GM21723 (cell line): ENCODE results near the gene GNAL.
"Not testable (repeated sequence)": the region's sequence is repeated elsewhere in the genome, so short reads cannot be mapped to it uniquely, and the experiment has no call there.

ENCODE experiments used
- ATAC-seq: cut with Tn5 transposase; IDR thresholded peaks from one replicate; pipeline ENCODE4 v1.9.1; 2021; ENCODE audit warnings: mild to moderate bottlenecking, moderate library complexity; ENCODE audit not compliant: unreplicated experiment

The GNAL gene

GRCh38 chr18:11868230-11868629 lies 179.2 kb downstream of the GNAL start:
- ATAC-seq, result no peak

- ATAC-seq, result no peak
Measured at GRCh38 chr18:11871501-11871900, 182.4 kb downstream of the GNAL start.

- ATAC-seq, result no peak
Measured at GRCh38 chr18:11872479-11873136, 183.5 kb downstream of the GNAL start.

GRCh38 chr18:11873670-11874340 lies 184.7 kb downstream of the GNAL start:
- no peak for ATAC-seq

- no peak for ATAC-seq
Measured at GRCh38 chr18:11874676-11875075, 185.6 kb downstream of the GNAL start.

- ATAC-seq, result no peak
Measured at GRCh38 chr18:11877497-11878135, 188.6 kb downstream of the GNAL start.

- no peak for ATAC-seq
Measured at GRCh38 chr18:11880586-11881304, 191.7 kb downstream of the GNAL start.

GRCh38 chr18:11882636-11883035 lies 193.6 kb downstream of the GNAL start:
- no peak for ATAC-seq

GRCh38 chr18:11883153-11883552 lies 194.1 kb downstream of the GNAL start:
- ATAC-seq, result peak; percentile 74

- ATAC-seq, result no peak
Measured at GRCh38 chr18:11884396-11885030, 195.4 kb downstream of the GNAL start.

- ATAC-seq, result no peak
Measured at GRCh38 chr18:11885278-11885947, 196.3 kb downstream of the GNAL start.

GRCh38 chr18:11886577-11887110 lies 197.6 kb downstream of the GNAL start:
- no peak for ATAC-seq

GRCh38 chr18:11887328-11888128 lies 198.5 kb downstream of the GNAL start:
- no peak for ATAC-seq

- no peak for ATAC-seq
Measured at GRCh38 chr18:11888726-11889125, 199.7 kb downstream of the GNAL start.

- no peak for ATAC-seq
Measured at GRCh38 chr18:11889284-11889683, 200.2 kb downstream of the GNAL start.

- ATAC-seq, result no peak
Measured at GRCh38 chr18:11891737-11892136, 202.7 kb downstream of the GNAL start.

- ATAC-seq, result not testable (repeated sequence)
Measured at GRCh38 chr18:11892438-11892837, 203.4 kb downstream of the GNAL start.

GRCh38 chr18:11897781-11898180 lies 208.7 kb downstream of the GNAL start:
- no peak for ATAC-seq

- ATAC-seq, result no peak
Measured at GRCh38 chr18:11899063-11899462, 210.0 kb downstream of the GNAL start.
